Activated naive CD4-positive, alpha-beta T cell treated with anti-CD3 and anti-CD28 coated beads for 36 hours (primary cell): Measurements from ENCODE around the gene TBP. TPM values are rescaled to one million over a fixed set of nuclear protein-coding genes. Genes with fewer than 3 reads are reported as not detected.

ENCODE experiments used
- CTCF ChIA-PET: fragments of 350-600 bp; sonication (Branson Sonifier 250); formaldehyde crosslinking; loops from one replicate; lab custom pipeline; 2021; ENCODE audit warnings: antibody characterized with exemption; lab: Charles Lee
- DNase-seq: peaks from one replicate; pipeline ENCODE4 v3.0.0-alpha.2; 2020
- H3K27ac Mint-ChIP-seq: one replicate; pipeline ENCODE4 v1.8.0; 2021; ENCODE audit warnings: mild to moderate bottlenecking, mixed read lengths
- H3K27me3 Mint-ChIP-seq: one replicate; pipeline ENCODE4 v1.8.0; 2021; ENCODE audit warnings: low read depth, mixed read lengths
- H3K36me3 Mint-ChIP-seq: one replicate; pipeline ENCODE4 v1.8.0; 2021; ENCODE audit warnings: low read depth, mixed read lengths
- H3K4me1 Mint-ChIP-seq: one replicate; pipeline ENCODE4 v1.8.0; 2021; ENCODE audit warnings: low read depth, mixed read lengths
- H3K4me3 Mint-ChIP-seq: one replicate; pipeline ENCODE4 v1.8.0; 2021; ENCODE audit warnings: mild to moderate bottlenecking, moderate library complexity, mixed read lengths
- H3K9me3 Mint-ChIP-seq: one replicate; pipeline ENCODE4 v1.8.0; 2021; ENCODE audit warnings: mixed read lengths
- intact Hi-C: fragments of 100-400 bp; cut with micrococcal nuclease; formaldehyde crosslinking; loops from one replicate; pipeline ENCODE4 v1.15.1; 2023
- total RNA-seq, 2 experiments: library from RNA; stranded (reverse); gene quantifications; one replicate each; pipeline ENCODE4 v1.2.3, GENCODE V29; 2021

The TBP gene
- total RNA-seq, 2 experiments from 2014 or later: 19.4 to 22.3 TPM

- H3K36me3 Mint-ChIP-seq: peaks cover 46% of the 10 kb centered on the region
- H3K4me3 Mint-ChIP-seq: no peak overlapping the region
- H3K27ac Mint-ChIP-seq: no peak overlapping the region
- CTCF ChIA-PET: interaction anchor here (0.5 to 0.6 kb wide), 2 partner anchors 15 to 711 kb away, joined by 3 to 6 read pairs; no protein-coding TSS in a partner anchor
- DNase-seq: no peak
- intact Hi-C loops: no loop called here
- no peaks in the 10 kb centered on the region for H3K9me3 Mint-ChIP-seq
- H3K4me1 Mint-ChIP-seq: peaks cover 18% of the 10 kb centered on the region
- no peaks in the 10 kb centered on the region for H3K27me3 Mint-ChIP-seq
These were observed 16.8 kb upstream of the TBP start for GRCh38 chr6:170537329-170537728.

GRCh38 chr6:170542031-170542719 lies 12.0 kb upstream of the TBP start:
- CTCF ChIA-PET: interaction anchor here (1.0 to 1.3 kb wide), 2 partner anchors 10 to 12 kb away, joined by 3 read pairs; no protein-coding TSS in a partner anchor
- intact Hi-C loops: no loop called here
- Mint-ChIP-seq H3K4me1 (peaks cover 30% of the 10 kb centered on the region), H3K4me3 (no peak overlapping the region), H3K9me3 (no peaks in the 10 kb centered on the region), H3K27ac (peak overlapping the region; percentile 36), H3K36me3 (peaks cover 53% of the 10 kb centered on the region), H3K27me3 (no peaks in the 10 kb centered on the region)
- DNase-seq: no peak

GRCh38 chr6:170545405-170545804 lies 8.8 kb upstream of the TBP start:
- Mint-ChIP-seq H3K4me3 (no peak overlapping the region), H3K36me3 (peaks cover 52% of the 10 kb centered on the region), H3K9me3 (no peaks in the 10 kb centered on the region), H3K27me3 (no peaks in the 10 kb centered on the region), H3K27ac (no peak overlapping the region), H3K4me1 (peaks cover 52% of the 10 kb centered on the region)
- CTCF ChIA-PET: no interaction called here
- no peak for DNase-seq
- intact Hi-C loops: no loop called here

- Mint-ChIP-seq H3K27me3 (no peaks in the 10 kb centered on the region), H3K27ac (no peak within 1 kb of the TSS), H3K36me3 (peaks cover 26% of the 10 kb centered on the region), H3K9me3 (no peaks in the 10 kb centered on the region), H3K4me1 (peaks cover 37% of the 10 kb centered on the region), H3K4me3 (no peak within 1 kb of the TSS)
- CTCF ChIA-PET: interaction anchor here (0.6 to 0.9 kb wide), 3 partner anchors 16 to 36 kb away, joined by 3 to 6 read pairs (median 4); no protein-coding TSS in a partner anchor
- DNase-seq: peak; percentile 89
- intact Hi-C loops: loop anchor here (1.0 to 5.0 kb wide), 3 partner anchors 247 to 1341 kb away; partner anchors contain the start of gene FAM120B
These were observed 1.2 kb upstream of the TBP start, which contains the start of gene PSMB1 for GRCh38 chr6:170552765-170553533. PSMB1 (minus strand) TSS chr6:170553307; CDS start chr6:170553242, 65 bp downstream.

GRCh38 chr6:170553534-170554012 lies 596 bp upstream of the TBP start:
- H3K36me3 Mint-ChIP-seq: peaks cover 26% of the 10 kb centered on the region
- CTCF ChIA-PET: interaction anchor here (0.7 to 1.2 kb wide), 2 partner anchors 25 to 30 kb away, joined by 3 read pairs; partner anchors contain the start of gene PDCD2
- no peak for DNase-seq

GRCh38 chr6:170554796-170555137 lies 598 bp downstream of the TBP start:
- peaks cover 20% of the 10 kb centered on the region for H3K36me3 Mint-ChIP-seq
- H3K27ac Mint-ChIP-seq: no peak overlapping the region
- H3K4me3 Mint-ChIP-seq: no peak overlapping the region
- no peak for DNase-seq
- CTCF ChIA-PET: interaction anchor here (1.2 kb wide), 1 partner anchor 29 kb away, joined by 3 read pairs; the partner anchor contains the start of gene PDCD2
- no peaks in the 10 kb centered on the region for H3K9me3 Mint-ChIP-seq
- H3K27me3 Mint-ChIP-seq: no peaks in the 10 kb centered on the region
- peaks cover 38% of the 10 kb centered on the region for H3K4me1 Mint-ChIP-seq
- intact Hi-C loops: loop anchor here (1.0 to 5.0 kb wide), 4 partner anchors 30 to 1342 kb away; partner anchors contain the start of genes C6orf120, DYNLT2, ERMARD and PDCD2

More at GRCh38 chr6:170553534-170554012, 596 bp upstream of the TBP start:
- Mint-ChIP-seq H3K27ac (no peak overlapping the region), H3K4me1 (peaks cover 40% of the 10 kb centered on the region), H3K27me3 (no peaks in the 10 kb centered on the region), H3K9me3 (no peaks in the 10 kb centered on the region), H3K4me3 (no peak overlapping the region)
- intact Hi-C loops: loop anchor here (1.0 to 5.0 kb wide), 6 partner anchors 31 to 1341 kb away; partner anchors contain the start of genes C6orf120, DYNLT2, ERMARD and FAM120B

GRCh38 chr6:170555305-170555704 lies 1.1 kb downstream of the TBP start:
- CTCF ChIA-PET: interaction anchor here (0.6 kb wide), 1 partner anchor 261 kb away, joined by 5 read pairs; no protein-coding TSS in a partner anchor
- DNase-seq: no peak
- intact Hi-C loops: no loop called here
- no peak overlapping the region for H3K4me3 Mint-ChIP-seq
- peaks cover 35% of the 10 kb centered on the region for H3K4me1 Mint-ChIP-seq
- peaks cover 19% of the 10 kb centered on the region for H3K36me3 Mint-ChIP-seq
- no peaks in the 10 kb centered on the region for H3K27me3 Mint-ChIP-seq
- no peaks in the 10 kb centered on the region for H3K9me3 Mint-ChIP-seq
- H3K27ac Mint-ChIP-seq: no peak overlapping the region

GRCh38 chr6:170561555-170561954 lies 7.4 kb downstream of the TBP start:
- H3K4me3 Mint-ChIP-seq: no peak overlapping the region
- CTCF ChIA-PET: interaction anchor here (1.9 kb wide), 1 partner anchor 22 kb away, joined by 5 read pairs; no protein-coding TSS in a partner anchor
- peaks cover 42% of the 10 kb centered on the region for H3K4me1 Mint-ChIP-seq
- no peak for DNase-seq
- no peaks in the 10 kb centered on the region for H3K9me3 Mint-ChIP-seq
- no peaks in the 10 kb centered on the region for H3K27me3 Mint-ChIP-seq
- intact Hi-C loops: no loop called here
- no peak overlapping the region for H3K27ac Mint-ChIP-seq
- peaks cover 25% of the 10 kb centered on the region for H3K36me3 Mint-ChIP-seq

GRCh38 chr6:170564936-170565530 lies 10.9 kb downstream of the TBP start:
- Mint-ChIP-seq H3K36me3 (peaks cover 29% of the 10 kb centered on the region), H3K27ac (no peak overlapping the region), H3K4me3 (no peak overlapping the region), H3K9me3 (no peaks in the 10 kb centered on the region), H3K27me3 (no peaks in the 10 kb centered on the region), H3K4me1 (peaks cover 19% of the 10 kb centered on the region)
- CTCF ChIA-PET: no interaction called here
- intact Hi-C loops: no loop called here
- no peak for DNase-seq

- H3K4me3 Mint-ChIP-seq: no peak overlapping the region
- no peak overlapping the region for H3K27ac Mint-ChIP-seq
- H3K4me1 Mint-ChIP-seq: no peaks in the 10 kb centered on the region
- CTCF ChIA-PET: no interaction called here
- no peaks in the 10 kb centered on the region for H3K9me3 Mint-ChIP-seq
- intact Hi-C loops: no loop called here
- H3K36me3 Mint-ChIP-seq: peaks cover 12% of the 10 kb centered on the region
- no peak for DNase-seq
- H3K27me3 Mint-ChIP-seq: no peaks in the 10 kb centered on the region
These were observed 18.7 kb downstream of the TBP start for GRCh38 chr6:170572704-170573466.

GRCh38 chr6:170575250-170575649 lies 21.1 kb downstream of the TBP start:
- intact Hi-C loops: no loop called here
- CTCF ChIA-PET: interaction anchor here (0.7 to 1.2 kb wide), 2 partner anchors 8 to 14 kb away, joined by 4 to 5 read pairs; no protein-coding TSS in a partner anchor

More at GRCh38 chr6:170575250-170575649, 21.1 kb downstream of the TBP start:
- Mint-ChIP-seq H3K36me3 (peaks cover 8% of the 10 kb centered on the region), H3K9me3 (no peaks in the 10 kb centered on the region), H3K27ac (no peak overlapping the region), H3K27me3 (no peaks in the 10 kb centered on the region), H3K4me1 (no peaks in the 10 kb centered on the region), H3K4me3 (no peak overlapping the region)
- DNase-seq: no peak
